Measurements from ENCODE around the gene OGFOD1.

OGFOD1 gene

GRCh38 chr16:56426585-56426984, 24.8 kb upstream of the OGFOD1 start:
- no peak for DNase-seq (ENCODE audit: low read depth in 2 of 2)

- DNase-seq (ENCODE audit: low read depth in 2 of 2), result no peak
Measured at GRCh38 chr16:56428091-56428490, 23.3 kb upstream of the OGFOD1 start.

DNA sequence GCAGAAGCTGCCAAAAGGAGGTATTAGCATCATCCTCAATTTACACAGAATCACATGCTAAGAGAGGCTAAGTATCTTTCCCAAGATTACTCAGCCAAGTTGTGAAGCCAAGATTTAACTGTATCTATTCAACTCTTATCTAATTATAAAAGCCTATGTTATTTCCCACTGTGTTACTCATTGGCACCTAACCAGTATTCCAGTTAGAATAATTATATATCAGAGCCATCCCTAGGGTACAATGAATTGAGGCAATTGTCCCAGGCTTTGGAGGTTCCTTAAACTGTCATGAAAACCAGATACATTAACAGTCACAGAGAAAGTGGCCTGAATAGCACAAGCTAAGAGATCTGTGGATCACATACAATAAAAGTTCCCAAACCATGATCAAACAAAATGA, 15.1 kb upstream of the OGFOD1 start:
- DNase-seq (ENCODE audit: low read depth in 2 of 2), result no peak

DNA sequence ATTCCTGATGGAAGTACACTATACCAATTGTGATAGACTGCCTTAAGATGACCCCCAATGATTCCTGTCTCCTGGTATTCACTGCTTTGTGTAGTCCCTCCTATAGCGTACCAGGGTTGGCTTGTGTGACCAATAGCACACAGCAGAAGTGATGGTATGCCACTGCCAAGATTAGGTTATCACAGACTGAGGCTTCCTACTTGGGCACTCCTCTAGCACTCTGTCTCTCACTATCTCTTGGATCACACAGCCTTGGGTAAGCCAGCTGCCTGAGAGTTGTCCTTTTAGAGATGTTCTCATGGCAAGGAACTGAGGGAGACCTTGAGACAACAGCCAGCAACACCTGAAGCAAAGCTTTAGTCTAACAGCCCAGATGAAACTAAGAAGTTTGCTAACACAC, 13.3 kb upstream of the OGFOD1 start:
- DNase-seq (ENCODE audit: low read depth in 2 of 2), result no peak

GRCh38 chr16:56447286-56447685, 4.1 kb upstream of the OGFOD1 start:
- DNase-seq (ENCODE audit: low read depth in 2 of 2), result no peak

- no peak for DNase-seq (ENCODE audit: low read depth in 2 of 2)
Measured at GRCh38 chr16:56448005-56448404, 3.3 kb upstream of the OGFOD1 start.

DNA sequence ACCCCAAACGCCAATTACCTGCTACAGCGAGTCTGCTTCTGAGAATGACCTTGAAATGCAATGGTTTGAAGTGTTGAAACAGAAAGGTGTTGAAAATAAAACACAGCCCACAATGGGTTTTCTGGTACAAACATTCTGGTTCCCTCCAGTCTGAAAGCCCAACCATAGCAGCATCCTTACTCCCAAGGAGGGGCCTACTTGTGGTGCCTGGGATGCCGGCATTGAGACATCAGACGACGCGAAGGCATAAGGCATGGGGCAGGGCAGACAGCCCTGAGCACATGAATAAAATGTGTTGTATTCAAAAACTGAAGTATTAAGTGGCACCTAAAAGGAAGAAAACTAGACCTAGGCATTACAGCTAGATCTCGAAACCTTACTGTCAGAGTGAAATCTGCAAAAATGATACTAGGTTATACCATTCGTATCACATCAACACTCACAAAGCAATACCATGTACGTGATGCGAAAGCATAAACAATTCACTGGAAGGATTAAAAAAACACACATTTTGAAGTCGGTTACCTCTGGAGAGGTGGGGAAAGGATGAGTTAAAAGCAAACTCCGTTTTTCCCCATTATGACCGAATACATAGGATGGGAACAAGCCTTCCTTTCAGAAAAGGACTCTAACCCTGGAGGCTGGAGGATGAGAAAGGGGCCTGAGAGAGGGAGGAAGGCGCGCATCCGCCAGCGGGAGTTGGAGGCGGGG, 924 bp upstream of the OGFOD1 start:
- no peak for DNase-seq (ENCODE audit: low read depth in 2 of 2)

DNA sequence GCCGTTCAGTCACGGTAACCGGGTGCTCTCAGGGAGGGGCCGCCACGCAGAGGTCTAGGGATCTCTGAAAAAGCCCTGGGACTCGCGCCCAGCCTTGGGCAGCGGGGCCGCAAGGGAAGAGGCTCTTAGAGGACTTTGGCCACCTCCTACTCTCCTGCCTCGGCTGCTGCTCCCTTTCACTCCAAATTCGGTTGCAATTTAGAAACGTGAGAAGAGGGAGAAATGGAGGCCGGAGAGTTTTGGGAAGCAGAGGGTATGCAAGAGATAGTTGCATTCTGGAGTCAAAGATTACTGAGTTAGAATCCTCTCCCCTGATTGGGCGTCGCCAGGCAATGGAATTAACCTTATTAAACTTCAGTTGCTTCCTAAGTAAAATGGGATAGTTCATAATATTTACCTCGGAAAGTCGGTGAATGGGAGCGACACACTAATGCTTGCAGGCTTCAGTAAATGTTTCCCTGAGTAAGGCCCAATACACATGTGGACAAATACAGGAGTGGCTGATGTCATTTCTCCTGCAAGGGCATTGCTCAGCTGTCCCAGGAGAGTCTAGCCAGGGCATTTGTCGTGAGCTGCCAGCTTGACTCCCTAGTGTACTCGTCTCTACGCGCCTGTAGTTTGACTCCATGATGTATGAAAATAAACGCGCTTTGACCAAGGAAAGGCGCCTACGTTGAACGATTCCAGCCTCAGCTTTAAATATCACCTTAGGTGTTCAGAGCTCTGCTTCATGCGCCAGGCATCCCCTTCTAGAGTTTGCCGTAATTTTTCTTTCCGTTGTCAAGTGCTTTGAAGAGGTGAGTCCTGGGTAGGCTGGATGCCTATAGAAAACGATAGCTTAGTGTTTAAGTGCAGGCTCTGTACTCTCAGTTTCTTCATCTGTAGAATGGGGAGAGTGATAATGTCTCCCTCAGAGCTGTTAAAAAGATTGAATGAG, 667 bp downstream of the OGFOD1 start:
- DNase-seq (ENCODE audit: low read depth in 2 of 2), result peak in 1 of 2 donors; percentile 22

DNA sequence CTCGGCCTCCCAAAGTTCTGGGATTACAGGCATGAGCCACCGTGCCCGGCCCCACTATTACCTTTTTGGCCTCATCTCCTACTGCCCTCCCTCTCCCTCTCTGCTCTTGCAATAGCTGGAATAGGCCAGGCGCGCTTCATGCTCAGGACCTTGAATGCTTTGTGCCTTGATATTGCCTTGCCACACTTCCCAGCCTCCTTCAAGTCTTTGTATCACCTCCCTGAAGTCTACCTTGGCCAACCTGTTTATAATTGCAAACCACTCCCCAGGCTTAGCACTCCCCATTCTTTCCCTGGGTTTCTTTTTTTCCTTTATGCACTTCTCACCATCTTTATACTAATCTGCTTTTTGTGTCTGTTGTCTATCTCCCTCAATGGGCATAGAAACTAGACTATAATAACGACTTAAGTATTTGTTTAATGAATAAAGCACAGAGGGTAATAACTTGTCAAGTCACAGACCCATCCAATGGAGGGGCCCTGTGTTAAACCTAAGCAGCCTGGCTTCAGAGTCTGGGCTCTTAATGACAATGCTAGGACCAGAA, 6.6 kb downstream of the OGFOD1 start:
- no peak for DNase-seq (ENCODE audit: low read depth in 2 of 2)

- DNase-seq (ENCODE audit: low read depth in 2 of 2), result no peak
Measured at GRCh38 chr16:56460101-56460500, 8.7 kb downstream of the OGFOD1 start.

DNA sequence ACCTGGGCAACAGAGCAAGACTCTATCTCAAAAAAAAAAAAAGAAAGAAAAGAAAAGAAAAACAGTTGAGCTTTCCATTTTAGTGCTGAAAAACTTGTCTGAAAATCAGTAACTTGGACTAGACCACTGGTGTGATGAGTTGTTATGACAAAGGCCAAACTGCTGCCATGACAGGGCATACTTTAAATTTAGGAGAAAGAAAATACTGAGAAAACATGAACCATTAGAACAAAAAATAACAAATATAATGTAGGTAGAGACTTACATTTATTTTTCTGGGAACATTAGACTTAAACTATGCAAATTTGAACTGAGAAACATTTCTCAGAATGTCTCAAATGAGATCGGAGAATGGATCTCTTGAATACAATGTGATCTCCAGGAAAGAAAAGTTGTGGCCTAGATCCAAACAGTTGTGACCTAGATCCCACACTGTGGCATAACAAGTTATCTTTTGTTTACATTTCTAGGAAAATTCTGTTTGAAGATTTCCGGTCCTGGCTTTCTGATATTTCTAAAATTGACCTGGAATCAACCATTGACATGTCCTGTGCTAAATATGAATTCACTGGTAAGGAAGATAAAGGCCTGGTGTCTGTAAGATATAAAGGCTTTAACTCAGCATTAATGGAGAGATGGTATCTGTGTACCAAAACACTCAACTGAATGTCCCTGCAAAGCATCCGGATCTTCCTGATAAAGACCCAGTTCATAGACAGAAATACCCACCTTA, 10.9 kb downstream of the OGFOD1 start:
- no peak for DNase-seq (ENCODE audit: low read depth in 2 of 2)

DNA sequence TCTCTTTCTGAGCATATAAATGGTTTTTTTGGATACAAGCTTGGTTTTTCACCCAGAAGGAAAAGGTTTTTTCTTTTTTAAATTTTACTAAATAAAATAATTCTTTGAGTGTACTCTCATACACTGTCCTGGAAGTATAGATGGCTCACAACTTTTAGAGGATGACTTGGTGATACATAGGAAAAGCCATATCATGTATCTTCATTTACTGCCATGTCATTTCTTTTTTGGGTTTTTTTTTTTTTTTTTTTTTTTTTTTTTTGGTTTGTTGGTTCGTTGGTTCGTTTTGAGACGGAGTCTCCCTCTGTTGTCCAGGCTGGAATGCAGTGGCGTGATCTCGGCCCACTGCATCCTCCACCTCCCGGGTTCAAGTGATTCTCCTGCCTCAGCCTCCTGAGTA, 11.8 kb downstream of the OGFOD1 start:
- DNase-seq (ENCODE audit: low read depth in 2 of 2), result no peak

- no peak for DNase-seq (ENCODE audit: low read depth in 2 of 2)
Measured at GRCh38 chr16:56466344-56466743, 15.0 kb downstream of the OGFOD1 start.

GRCh38 chr16:56468800-56469199, 17.4 kb downstream of the OGFOD1 start:
- DNase-seq (ENCODE audit: low read depth in 2 of 2), result no peak

GRCh38 chr16:56469748-56470147, 18.4 kb downstream of the OGFOD1 start:
- no peak for DNase-seq (ENCODE audit: low read depth in 2 of 2)

- DNase-seq (ENCODE audit: low read depth in 2 of 2), result no peak
Measured at GRCh38 chr16:56470232-56470631, 18.9 kb downstream of the OGFOD1 start.

- DNase-seq (ENCODE audit: low read depth in 2 of 2), result no peak
Measured at GRCh38 chr16:56470666-56471065, 19.3 kb downstream of the OGFOD1 start.

- no peak for DNase-seq (ENCODE audit: low read depth in 2 of 2)
Measured at GRCh38 chr16:56475201-56475600, 23.8 kb downstream of the OGFOD1 start.

DNA sequence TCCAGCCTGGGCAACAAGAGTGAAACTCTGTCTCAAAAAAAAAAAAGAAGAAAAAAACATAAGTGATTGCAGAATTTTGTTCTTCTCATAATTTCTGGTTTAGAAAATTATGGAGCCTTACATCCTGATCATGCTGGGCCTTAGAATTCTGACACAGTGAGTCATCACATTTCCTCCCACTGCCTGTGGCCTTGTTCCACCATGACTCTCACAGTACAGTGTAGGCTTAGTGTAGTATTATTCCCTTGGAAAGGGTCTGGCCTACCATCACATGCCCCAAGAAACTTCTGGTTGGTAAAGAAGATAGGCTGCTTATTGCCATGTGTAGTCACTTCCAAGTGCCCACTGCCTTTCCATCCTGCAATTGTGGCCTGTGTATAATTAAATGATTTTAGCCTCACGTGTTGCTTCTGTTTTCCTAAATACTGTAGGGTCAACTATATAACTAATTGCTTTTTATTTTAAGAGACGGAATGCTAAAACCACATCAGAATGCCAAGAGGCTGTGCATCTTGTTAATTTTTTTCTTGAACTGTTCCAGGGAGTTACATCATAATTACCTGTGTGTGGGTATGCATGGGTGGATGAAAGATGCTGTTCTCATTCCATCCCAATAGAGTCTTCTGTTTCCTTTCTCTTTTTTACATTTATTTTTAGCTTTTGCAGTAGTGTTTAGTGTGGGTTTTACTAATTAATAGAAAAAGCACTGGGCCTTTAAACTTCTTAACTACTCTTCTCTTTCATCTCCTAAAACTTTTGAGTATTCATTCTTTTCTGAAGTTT, 25.9 kb downstream of the OGFOD1 start:
- DNase-seq (ENCODE audit: low read depth in 2 of 2), result no peak

- no peak for DNase-seq (ENCODE audit: low read depth in 2 of 2)
Measured at GRCh38 chr16:56478281-56479049, 27.1 kb downstream of the OGFOD1 start.

DNA sequence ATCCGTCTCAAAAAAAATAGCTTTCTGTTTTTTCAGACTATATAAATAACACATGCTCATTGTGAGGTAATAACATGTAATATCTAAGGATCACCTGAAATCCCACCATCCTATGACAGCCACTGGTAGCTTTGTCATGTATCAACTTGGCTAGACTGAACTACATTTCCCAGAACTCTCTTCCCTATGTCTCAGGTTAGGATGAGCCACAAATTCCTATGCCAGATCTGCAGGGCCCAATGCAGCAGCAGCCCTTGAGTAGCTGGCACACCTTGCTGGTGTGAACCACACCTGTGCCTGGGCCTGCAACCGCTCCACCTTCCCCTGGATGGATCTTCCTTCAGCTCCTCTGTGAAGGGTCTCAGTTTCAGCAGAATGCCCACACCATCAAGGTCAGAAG, 28.1 kb downstream of the OGFOD1 start:
- no peak for DNase-seq (ENCODE audit: low read depth in 2 of 2)

Data from stimulated activated CD8-positive, alpha-beta memory T cell treated with anti-CD3 and anti-CD28 coated beads, Interleukin-2, amount 100 ng/mL, for 48 hours (primary cell).